GM23248 (cell line): ENCODE measurements around the gene GRK3.

ENCODE experiments used
- EZH2 ChIP-seq: fragments of 200-600 bp; sonication (generic); IDR thresholded peaks from 2 replicates; pipeline ENCODE4 v1.6.1; 2018; ENCODE audit warnings: antibody characterized with exemption, mild to moderate bottlenecking; ENCODE audit not compliant: insufficient read depth, poor library complexity, severe bottlenecking
- EZH2phosphoT487 ChIP-seq: fragments of 200-600 bp; sonication (generic); IDR thresholded peaks from 2 replicates; pipeline ENCODE4 v1.6.1; 2018; ENCODE audit warnings: antibody characterized with exemption, moderate library complexity, mild to moderate bottlenecking, low read depth; ENCODE audit not compliant: insufficient read depth

DNA sequence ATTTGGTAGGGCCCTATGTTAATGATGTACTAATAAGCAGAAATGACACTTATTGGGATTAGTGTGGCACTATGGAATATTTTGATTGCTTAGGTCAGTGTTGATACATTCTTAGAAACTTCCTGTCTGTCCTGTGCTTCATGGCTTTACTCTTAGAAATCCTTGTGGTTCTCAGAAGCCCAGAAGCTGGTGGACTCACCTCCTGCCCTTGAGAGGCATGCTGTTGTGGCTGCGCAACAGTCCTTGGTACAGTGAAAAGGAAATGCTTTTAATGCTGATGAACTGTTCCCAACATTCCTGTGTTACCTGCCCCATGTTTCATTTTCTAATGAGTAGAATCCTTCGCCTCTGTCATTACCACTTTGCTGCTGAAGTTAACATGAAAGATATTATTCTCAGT, 125.2 kb downstream of the GRK3 start:
- TF ChIP-seq EZH2phosphoT487 (no peak), EZH2 (no peak)
